CD8-positive, alpha-beta memory T cell (primary cell): Measurements from ENCODE around the gene USP35. TPM values are rescaled to one million over a fixed set of nuclear protein-coding genes. Genes with fewer than 3 reads are reported as not detected.

Source experiments
- CTCF ChIA-PET: fragments of 350-600 bp; sonication (Branson Sonifier 250); formaldehyde crosslinking; loops from one replicate; lab custom pipeline; 2021; ENCODE audit warnings: antibody characterized with exemption; lab: Charles Lee
- POLR2A ChIA-PET: fragments of 350-600 bp; sonication (Branson Sonifier 250); formaldehyde crosslinking; loops from one replicate; lab custom pipeline; 2021; ENCODE audit warnings: antibody characterized with exemption; lab: Charles Lee
- DNase-seq, 5 donors: peaks; one replicate each; pipeline versions ENCODE4 v3.0.0 to v3.0.0-alpha.2; 2020 to 2022; ENCODE audit warnings: mixed read lengths in 1 of 5
- H3K27ac ChIP-seq: one replicate; pipeline ENCODE4 v1.7.0; 2013; ENCODE audit warnings: low read depth, mild to moderate bottlenecking, low read length, moderate library complexity
- H3K27me3 ChIP-seq: 2 replicates; pipeline ENCODE4 v1.7.0; 2013; ENCODE audit warnings: low read length, mild to moderate bottlenecking; ENCODE audit not compliant: insufficient read depth, poor library complexity, severe bottlenecking
- H3K36me3 ChIP-seq: 2 replicates; pipeline ENCODE4 v1.7.0; 2013; ENCODE audit warnings: mild to moderate bottlenecking, low read length, moderate library complexity; ENCODE audit not compliant: insufficient read depth
- H3K4me1 ChIP-seq: 2 replicates; pipeline ENCODE4 v1.7.0; 2013; ENCODE audit warnings: mild to moderate bottlenecking, low read length, moderate library complexity; ENCODE audit not compliant: insufficient read depth
- H3K4me3 ChIP-seq: 2 replicates; pipeline ENCODE4 v1.7.0; 2013; ENCODE audit warnings: mild to moderate bottlenecking, low read length
- H3K9me3 ChIP-seq: 2 replicates; pipeline ENCODE4 v1.7.0; 2013; ENCODE audit warnings: mild to moderate bottlenecking, low read length
- H3K27ac Mint-ChIP-seq, 8 donors: one replicate each; pipeline ENCODE4 v1.8.0; 2020 to 2021; ENCODE audit warnings: mixed read lengths in 8 of 8, mild to moderate bottlenecking in 6 of 8, inconsistent platforms in 3 of 8, moderate library complexity in 3 of 8
- H3K27me3 Mint-ChIP-seq, 2 donors: one replicate each; pipeline ENCODE4 v1.8.0; 2020 to 2021; ENCODE audit warnings: mixed read lengths in 2 of 2, mild to moderate bottlenecking in 1 of 2, moderate library complexity in 1 of 2
- H3K36me3 Mint-ChIP-seq, 3 donors: one replicate each; pipeline ENCODE4 v1.8.0; 2020 to 2021; ENCODE audit warnings: mixed read lengths in 3 of 3, inconsistent platforms in 1 of 3, mild to moderate bottlenecking in 1 of 3
- H3K4me1 Mint-ChIP-seq, 3 donors: one replicate each; pipeline ENCODE4 v1.8.0; 2020 to 2021; ENCODE audit warnings: mixed read lengths in 3 of 3, inconsistent platforms in 1 of 3, mild to moderate bottlenecking in 1 of 3
- H3K4me3 Mint-ChIP-seq, 7 donors: one replicate each; pipeline ENCODE4 v1.8.0; 2020 to 2021; ENCODE audit warnings: mixed read lengths in 7 of 7, mild to moderate bottlenecking in 6 of 7, moderate library complexity in 4 of 7, inconsistent platforms in 2 of 7
- H3K9me3 Mint-ChIP-seq, 5 donors: one replicate each; pipeline ENCODE4 v1.8.0; 2020 to 2022; ENCODE audit warnings: mixed read lengths in 5 of 5, mild to moderate bottlenecking in 3 of 5, moderate library complexity in 2 of 5, inconsistent platforms in 1 of 5
- polyA plus RNA-seq: library from polyadenylated mRNA; unstranded; fragments of 300-500 nt; fragmentation: Illumina TruSeq; gene quantifications from one replicate; pipeline ENCODE4 v1.2.3, GENCODE V29; 2021
- total RNA-seq, 2 experiments: library from RNA; stranded (reverse); gene quantifications; one replicate each; pipeline ENCODE4 v1.2.3, GENCODE V29; 2021

Gene USP35
- total and polyA plus RNA-seq, 3 experiments from 2014 or later = 1.1 to 4.4 (median 4.4) TPM

GRCh38 chr11:78251083-78251775 lies 62.5 kb downstream of the USP35 start:
- H3K9me3 ChIP-seq = no peaks in the 10 kb centered on the region
- H3K27ac ChIP-seq = no peak overlapping the region
- peaks cover 0 to 3% (median 1%) of the 10 kb centered on the region in 3 donors for H3K36me3 Mint-ChIP-seq
- ChIA-PET POLR2A (no interaction called here), CTCF (interaction anchor here (1.2 kb wide), 1 partner anchor 10 kb away, joined by 6 read pairs; no protein-coding TSS in a partner anchor)
- H3K27me3 Mint-ChIP-seq = peaks cover 0 to 1% of the 10 kb centered on the region in 2 donors
- no peaks in the 10 kb centered on the region for H3K9me3 Mint-ChIP-seq
- no peaks in the 10 kb centered on the region for H3K4me1 Mint-ChIP-seq
- H3K36me3 ChIP-seq = no peaks in the 10 kb centered on the region
- H3K4me3 Mint-ChIP-seq = no peak overlapping the region
- H3K27ac Mint-ChIP-seq = peak overlapping the region in 1 of 8 donors; percentile 57
- no peaks in the 10 kb centered on the region for H3K27me3 ChIP-seq
- H3K4me1 ChIP-seq = no peaks in the 10 kb centered on the region
- DNase-seq = no peak
- no peak overlapping the region for H3K4me3 ChIP-seq

GRCh38 chr11:78253797-78254196 lies 65.1 kb downstream of the USP35 start:
- POLR2A ChIA-PET = no interaction called here
- H3K4me1 ChIP-seq = no peaks in the 10 kb centered on the region
- no peaks in the 10 kb centered on the region for H3K27me3 ChIP-seq
- no peaks in the 10 kb centered on the region for H3K36me3 ChIP-seq
- H3K9me3 ChIP-seq = no peaks in the 10 kb centered on the region
- CTCF ChIA-PET = no interaction called here
- H3K27ac ChIP-seq = no peak overlapping the region
- no peaks in the 10 kb centered on the region for H3K4me1 Mint-ChIP-seq
- no peak overlapping the region for H3K4me3 Mint-ChIP-seq
- peaks cover 0 to 3% (median 0%) of the 10 kb centered on the region in 3 donors for H3K36me3 Mint-ChIP-seq
- H3K4me3 ChIP-seq = no peak overlapping the region
- peaks cover 0 to 3% of the 10 kb centered on the region in 2 donors for H3K27me3 Mint-ChIP-seq
- H3K9me3 Mint-ChIP-seq = no peaks in the 10 kb centered on the region
- H3K27ac Mint-ChIP-seq = no peak overlapping the region
- no peak for DNase-seq

- H3K27ac Mint-ChIP-seq = no peak overlapping the region
- Histone ChIP-seq H3K4me3 (no peak overlapping the region), H3K36me3 (no peaks in the 10 kb centered on the region), H3K4me1 (no peaks in the 10 kb centered on the region), H3K9me3 (no peaks in the 10 kb centered on the region), H3K27ac (no peak overlapping the region), H3K27me3 (no peaks in the 10 kb centered on the region)
- H3K4me1 Mint-ChIP-seq = no peaks in the 10 kb centered on the region
- H3K4me3 Mint-ChIP-seq = no peak overlapping the region
- DNase-seq = no peak
- no peaks in the 10 kb centered on the region for H3K9me3 Mint-ChIP-seq
- peaks cover 0 to 3% of the 10 kb centered on the region in 2 donors for H3K27me3 Mint-ChIP-seq
- peaks cover 0 to 3% (median 0%) of the 10 kb centered on the region in 3 donors for H3K36me3 Mint-ChIP-seq
- POLR2A ChIA-PET = no interaction called here
- CTCF ChIA-PET = no interaction called here
Measured at GRCh38 chr11:78254268-78254667, 65.5 kb downstream of the USP35 start.

GRCh38 chr11:78255919-78256318 lies 67.2 kb downstream of the USP35 start:
- H3K9me3 Mint-ChIP-seq = no peaks in the 10 kb centered on the region
- Histone ChIP-seq H3K27me3 (no peaks in the 10 kb centered on the region), H3K9me3 (no peaks in the 10 kb centered on the region), H3K4me1 (no peaks in the 10 kb centered on the region), H3K27ac (no peak overlapping the region), H3K36me3 (no peaks in the 10 kb centered on the region), H3K4me3 (no peak overlapping the region)
- peaks cover 0 to 3% (median 0%) of the 10 kb centered on the region in 3 donors for H3K36me3 Mint-ChIP-seq
- ChIA-PET POLR2A (no interaction called here), CTCF (no interaction called here)
- H3K27me3 Mint-ChIP-seq = peaks cover 0 to 3% of the 10 kb centered on the region in 2 donors
- H3K4me3 Mint-ChIP-seq = no peak overlapping the region
- no peaks in the 10 kb centered on the region for H3K4me1 Mint-ChIP-seq
- no peak overlapping the region for H3K27ac Mint-ChIP-seq
- DNase-seq = no peak

GRCh38 chr11:78256962-78257361 lies 68.2 kb downstream of the USP35 start:
- POLR2A ChIA-PET = no interaction called here
- Mint-ChIP-seq H3K27ac (no peak overlapping the region), H3K27me3 (peaks cover 0 to 3% of the 10 kb centered on the region in 2 donors), H3K9me3 (no peaks in the 10 kb centered on the region), H3K4me1 (no peaks in the 10 kb centered on the region), H3K36me3 (peaks cover 0 to 3% (median 0%) of the 10 kb centered on the region in 3 donors), H3K4me3 (no peak overlapping the region)
- Histone ChIP-seq H3K27ac (no peak overlapping the region), H3K9me3 (no peaks in the 10 kb centered on the region), H3K27me3 (no peaks in the 10 kb centered on the region), H3K4me1 (no peaks in the 10 kb centered on the region), H3K36me3 (no peaks in the 10 kb centered on the region), H3K4me3 (no peak overlapping the region)
- no peak for DNase-seq
- CTCF ChIA-PET = no interaction called here

GRCh38 chr11:78257654-78258053 lies 68.9 kb downstream of the USP35 start:
- Histone ChIP-seq H3K4me3 (no peak overlapping the region), H3K36me3 (no peaks in the 10 kb centered on the region), H3K27ac (no peak overlapping the region), H3K9me3 (no peaks in the 10 kb centered on the region), H3K27me3 (no peaks in the 10 kb centered on the region), H3K4me1 (no peaks in the 10 kb centered on the region)
- no peak overlapping the region for H3K4me3 Mint-ChIP-seq
- peaks cover 0 to 3% of the 10 kb centered on the region in 2 donors for H3K27me3 Mint-ChIP-seq
- no peak overlapping the region for H3K27ac Mint-ChIP-seq
- no peaks in the 10 kb centered on the region for H3K9me3 Mint-ChIP-seq
- DNase-seq = no peak
- H3K4me1 Mint-ChIP-seq = no peaks in the 10 kb centered on the region
- H3K36me3 Mint-ChIP-seq = peaks cover 0 to 3% (median 0%) of the 10 kb centered on the region in 3 donors
- ChIA-PET CTCF (no interaction called here), POLR2A (no interaction called here)

GRCh38 chr11:78259777-78260487 lies 71.2 kb downstream of the USP35 start:
- Mint-ChIP-seq H3K27me3 (peaks cover 0 to 3% of the 10 kb centered on the region in 2 donors), H3K9me3 (no peaks in the 10 kb centered on the region)
- CTCF ChIA-PET = no interaction called here

GRCh38 chr11:78261367-78261766 lies 72.6 kb downstream of the USP35 start:
- Mint-ChIP-seq H3K4me3 (no peak overlapping the region), H3K27ac (peak overlapping the region in 1 of 8 donors; percentile 39), H3K36me3 (no peaks in the 10 kb centered on the region), H3K9me3 (no peaks in the 10 kb centered on the region), H3K27me3 (peaks cover under 1 to 3% of the 10 kb centered on the region in 2 donors), H3K4me1 (no peaks in the 10 kb centered on the region)
- Histone ChIP-seq H3K4me3 (no peak overlapping the region), H3K36me3 (no peaks in the 10 kb centered on the region), H3K27me3 (no peaks in the 10 kb centered on the region), H3K27ac (no peak overlapping the region), H3K9me3 (no peaks in the 10 kb centered on the region), H3K4me1 (no peaks in the 10 kb centered on the region)
- POLR2A ChIA-PET = no interaction called here
- CTCF ChIA-PET = interaction anchor here (1.6 kb wide), 1 partner anchor 9 kb away, joined by 6 read pairs; no protein-coding TSS in a partner anchor
- no peak for DNase-seq

More at GRCh38 chr11:78259777-78260487, 71.2 kb downstream of the USP35 start:
- Mint-ChIP-seq H3K4me3 (no peak overlapping the region), H3K36me3 (no peaks in the 10 kb centered on the region), H3K27ac (no peak overlapping the region), H3K4me1 (no peaks in the 10 kb centered on the region)
- Histone ChIP-seq H3K27ac (no peak overlapping the region), H3K9me3 (no peaks in the 10 kb centered on the region), H3K36me3 (no peaks in the 10 kb centered on the region), H3K4me1 (no peaks in the 10 kb centered on the region), H3K27me3 (no peaks in the 10 kb centered on the region), H3K4me3 (no peak overlapping the region)
- no peak for DNase-seq
- POLR2A ChIA-PET = no interaction called here
